ENCODE data around the gene POFUT2.
A peak's percentile ranks its signal among the peaks of the same experiment; 100 is the strongest.

The POFUT2 gene

DNA sequence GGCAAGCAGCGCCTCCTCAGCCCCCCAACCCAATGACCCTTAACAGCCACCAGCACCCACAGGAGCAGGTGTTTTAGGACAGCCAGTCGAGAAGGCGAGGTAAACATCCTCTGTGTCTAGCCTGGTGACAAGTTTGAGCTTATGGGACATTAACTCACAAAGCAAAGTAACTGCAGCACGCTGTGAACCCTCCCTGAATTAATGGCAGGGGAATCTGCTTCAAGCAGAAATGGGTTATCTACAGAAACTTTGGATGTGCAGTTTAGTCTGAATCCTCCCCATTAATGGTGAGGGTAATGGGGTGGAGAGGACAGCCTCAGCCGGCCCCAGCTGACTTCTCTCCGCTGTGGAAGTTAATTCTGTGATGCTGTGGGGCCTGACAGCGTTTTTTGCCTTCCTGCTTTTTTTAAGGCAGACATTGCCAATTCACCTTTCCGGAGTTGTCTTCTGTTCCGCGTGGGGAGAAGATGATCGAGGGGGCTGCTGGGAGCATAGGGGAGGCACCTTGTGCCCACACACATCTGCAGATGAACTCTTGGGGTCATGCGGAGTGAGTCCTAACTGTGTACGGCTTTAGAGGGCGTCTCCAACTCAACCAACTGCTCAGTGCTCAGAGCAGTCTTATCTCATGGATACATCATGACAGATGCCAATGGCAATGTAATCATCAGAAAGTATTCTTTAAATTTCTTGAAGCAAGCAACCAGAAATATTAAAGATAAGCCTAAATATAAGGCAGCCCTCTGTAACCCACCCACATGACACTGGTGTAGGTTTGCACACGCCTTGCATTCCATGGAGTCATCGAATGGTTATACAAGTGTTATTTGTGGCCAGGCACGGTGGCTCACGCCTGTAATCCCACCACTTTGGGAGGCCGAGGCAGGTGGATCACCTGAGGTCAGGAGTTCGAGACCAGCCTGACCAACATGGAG, 41.0 kb downstream of the POFUT2 start:
- DNase-seq: no peak

DNA sequence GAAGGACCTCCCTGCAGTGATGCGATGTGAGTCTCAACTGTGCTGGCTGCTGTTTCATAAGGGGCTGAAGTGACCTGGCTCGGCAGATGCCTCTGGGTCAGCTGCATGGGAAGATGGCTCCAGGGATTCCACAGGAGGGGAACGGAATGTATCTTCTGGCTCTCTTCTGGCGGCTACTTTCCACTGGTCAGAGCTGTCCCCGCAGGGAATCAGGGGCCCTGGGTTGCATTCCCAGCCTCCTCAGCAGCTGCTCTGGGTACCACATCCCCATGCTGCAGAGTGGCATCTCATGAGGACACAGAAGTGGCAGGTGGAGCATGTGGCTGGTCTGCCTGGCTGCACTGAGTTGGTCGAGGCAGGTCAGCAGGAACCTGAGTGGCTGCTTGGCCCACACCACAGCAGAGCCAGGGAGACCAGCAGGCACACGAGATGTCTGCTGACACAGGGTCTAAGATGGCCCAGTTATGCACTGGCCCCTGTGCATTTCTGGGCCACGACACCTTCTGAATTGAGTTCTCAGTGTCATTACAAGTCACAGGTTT, 42.8 kb downstream of the POFUT2 start:
- no peak for DNase-seq

DNA sequence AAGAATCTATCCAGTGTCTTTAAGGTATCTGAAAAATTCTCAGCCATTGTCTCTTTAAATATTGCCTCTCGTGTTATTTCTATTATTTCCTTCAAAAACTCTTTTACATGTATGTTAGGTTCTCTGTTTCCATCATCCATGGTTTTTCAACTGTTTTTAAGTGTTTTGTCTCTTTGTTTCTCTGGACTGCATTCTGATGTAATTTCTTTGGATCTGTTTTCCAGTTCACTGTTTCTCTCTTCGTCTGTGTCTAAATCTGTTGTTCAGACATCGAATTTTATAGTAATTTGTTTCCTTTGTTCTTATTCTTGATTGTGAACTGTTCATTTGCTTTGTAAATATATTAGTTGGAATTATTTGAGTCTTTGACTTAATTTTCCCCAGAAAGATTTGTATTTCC, 44.1 kb downstream of the POFUT2 start:
- DNase-seq: no peak

DNA sequence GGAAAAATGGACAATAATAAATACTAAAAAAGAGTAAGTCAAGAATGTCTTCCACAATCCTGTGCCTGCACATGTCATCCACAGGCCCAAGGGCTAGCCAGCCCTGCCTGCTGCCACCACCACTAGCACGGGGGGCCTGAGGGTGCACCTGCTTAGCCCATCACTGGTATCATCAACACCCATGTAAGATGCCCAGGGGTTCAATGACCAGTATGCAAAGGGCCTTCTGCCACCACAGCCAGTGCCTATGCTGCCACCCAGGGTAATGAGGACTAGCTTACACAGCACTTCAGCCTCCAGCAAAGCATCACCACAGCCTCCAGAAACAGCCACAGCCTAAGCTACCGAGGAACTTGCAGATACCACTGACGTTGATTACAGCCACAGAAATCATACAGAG, 46.3 kb downstream of the POFUT2 start:
- no peak for DNase-seq

- no peak for DNase-seq
These were observed 50.3 kb downstream of the POFUT2 start for GRCh38 chr21:45237401-45237800.

GRCh38 chr21:45236481-45236880, 51.2 kb downstream of the POFUT2 start:
- DNase-seq: no peak

DNA sequence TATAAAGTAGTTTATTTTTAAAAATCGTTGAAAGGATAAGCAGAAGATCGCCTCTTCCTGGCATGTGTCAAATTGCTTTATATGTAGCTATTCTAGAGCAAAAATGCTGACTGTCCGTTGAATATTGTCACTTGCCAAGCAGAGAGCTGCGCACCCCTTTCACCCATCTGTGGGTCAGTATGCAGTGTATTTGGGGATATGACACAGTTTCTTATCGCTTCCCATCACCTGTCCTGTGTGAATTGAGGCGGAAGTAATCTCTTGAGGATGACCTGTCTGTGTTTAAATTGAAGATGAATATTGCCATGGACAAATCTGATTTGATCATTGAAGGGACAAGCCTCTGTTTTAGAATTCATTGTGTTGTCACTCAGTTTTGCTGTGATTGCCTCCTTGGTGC, 52.2 kb downstream of the POFUT2 start:
- DNase-seq: no peak

DNA sequence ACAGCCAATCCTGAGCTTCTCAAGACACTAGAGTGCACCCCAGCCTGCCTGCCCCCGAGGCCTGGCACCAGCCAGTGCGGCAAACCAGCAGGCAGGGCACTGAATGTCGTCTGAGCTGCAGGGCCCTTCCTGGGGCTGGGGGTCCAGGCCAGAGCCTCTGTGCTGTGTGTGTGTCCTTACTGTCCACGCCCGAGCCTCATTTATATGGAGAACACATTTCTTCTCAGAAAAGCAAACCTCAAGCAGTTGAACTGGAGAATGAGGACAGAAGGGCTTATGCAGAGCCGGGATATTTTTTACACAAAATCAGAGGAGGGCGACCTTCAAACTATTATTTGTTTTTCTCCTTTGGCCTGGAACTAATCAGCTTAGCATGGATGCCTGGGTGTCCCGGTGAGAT, 52.7 kb downstream of the POFUT2 start:
- no peak for DNase-seq

DNA sequence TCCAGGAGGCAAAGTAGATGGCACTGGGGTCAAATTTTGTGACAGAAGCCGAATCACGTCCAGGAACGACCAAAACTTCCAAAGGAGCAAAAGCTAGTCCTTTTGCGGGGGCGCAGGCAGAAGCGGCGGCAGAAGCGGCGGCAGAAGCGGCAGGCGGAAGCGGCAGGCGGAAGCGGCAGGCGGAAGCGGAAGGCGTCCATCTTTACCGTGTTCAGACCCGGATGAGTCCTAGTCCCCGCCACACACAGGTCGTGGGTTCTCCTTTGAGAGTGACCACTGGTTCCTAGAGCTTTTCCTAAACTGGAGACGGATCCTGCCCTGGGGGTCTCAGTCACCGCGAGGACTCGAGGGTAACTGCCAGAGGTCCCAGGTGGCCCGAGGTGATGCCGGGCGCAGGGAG, 53.6 kb downstream of the POFUT2 start:
- DNase-seq: no peak

- no peak for DNase-seq
These were observed 56.0 kb downstream of the POFUT2 start for GRCh38 chr21:45231705-45232104.

DNA sequence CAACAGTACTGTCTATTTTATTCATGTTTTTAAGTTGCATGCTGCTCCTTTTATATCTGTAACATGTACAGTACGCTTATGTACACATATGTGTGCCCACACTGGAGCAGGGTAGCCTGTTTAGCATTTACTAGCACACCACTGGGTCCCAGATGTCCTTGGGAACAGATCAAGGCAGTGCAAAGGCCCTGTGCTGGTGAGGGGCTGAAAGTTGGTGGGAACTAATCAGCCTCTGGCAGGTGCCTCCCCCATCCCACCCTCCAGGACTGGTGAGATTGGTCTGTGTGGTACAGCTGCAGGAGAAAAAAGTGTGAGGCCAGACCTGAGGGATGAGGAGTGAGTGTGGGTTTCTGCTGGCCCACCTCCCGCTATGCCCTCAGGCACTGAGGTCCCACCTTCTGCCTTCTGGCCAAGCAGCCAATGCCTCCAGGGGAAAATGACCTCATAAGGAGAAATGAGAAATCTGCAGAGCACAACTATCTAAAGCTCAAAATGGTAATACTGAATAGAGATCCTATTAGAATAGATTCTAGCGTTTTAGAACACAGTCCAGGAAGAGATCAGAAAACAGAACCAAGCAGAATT, 58.9 kb downstream of the POFUT2 start:
- DNase-seq: no peak

GRCh38 chr21:45228171-45228641, 59.5 kb downstream of the POFUT2 start:
- no peak for DNase-seq

- peak; percentile 15 for DNase-seq
These were observed 60.0 kb downstream of the POFUT2 start for GRCh38 chr21:45227735-45228134.

DNA sequence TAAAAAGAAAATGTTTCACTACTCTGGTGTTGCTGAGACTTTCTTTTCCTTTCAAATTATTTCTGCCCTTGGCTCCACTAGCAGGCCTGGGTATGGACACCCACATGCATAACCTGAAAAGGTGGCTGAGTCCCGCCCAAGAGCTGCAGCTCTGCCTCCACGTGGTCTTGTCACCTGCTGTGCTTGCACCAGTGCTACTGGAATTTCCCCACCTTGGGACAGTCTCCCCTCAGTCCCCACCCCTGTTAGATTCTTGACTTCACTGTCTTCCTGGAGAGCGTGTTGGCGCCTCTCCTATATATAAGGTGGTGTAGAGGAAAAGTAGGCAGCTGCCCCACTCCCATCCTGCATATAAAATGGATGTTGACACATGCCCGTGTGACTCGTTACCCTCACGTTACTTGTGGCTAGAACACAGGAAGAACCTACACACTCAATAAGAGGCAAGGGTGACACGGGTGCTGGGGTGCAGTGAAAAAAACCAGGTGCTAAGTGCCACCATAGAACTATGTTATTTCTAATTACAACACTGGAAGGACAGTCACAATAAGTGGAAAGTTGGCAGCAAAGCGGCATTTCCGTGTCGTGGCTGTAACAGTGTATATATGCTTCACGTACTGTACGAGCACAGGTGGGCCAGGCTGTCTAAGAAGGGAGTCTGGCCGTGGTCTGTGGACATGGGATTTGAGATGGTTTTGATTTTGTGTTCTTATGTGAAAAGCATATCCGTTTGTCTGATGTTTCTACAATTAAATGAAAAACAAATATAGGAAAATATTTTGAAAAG, 61.0 kb downstream of the POFUT2 start:
- DNase-seq: no peak

GRCh38 chr21:45225741-45226327, 61.9 kb downstream of the POFUT2 start:
- no peak for DNase-seq

DNA sequence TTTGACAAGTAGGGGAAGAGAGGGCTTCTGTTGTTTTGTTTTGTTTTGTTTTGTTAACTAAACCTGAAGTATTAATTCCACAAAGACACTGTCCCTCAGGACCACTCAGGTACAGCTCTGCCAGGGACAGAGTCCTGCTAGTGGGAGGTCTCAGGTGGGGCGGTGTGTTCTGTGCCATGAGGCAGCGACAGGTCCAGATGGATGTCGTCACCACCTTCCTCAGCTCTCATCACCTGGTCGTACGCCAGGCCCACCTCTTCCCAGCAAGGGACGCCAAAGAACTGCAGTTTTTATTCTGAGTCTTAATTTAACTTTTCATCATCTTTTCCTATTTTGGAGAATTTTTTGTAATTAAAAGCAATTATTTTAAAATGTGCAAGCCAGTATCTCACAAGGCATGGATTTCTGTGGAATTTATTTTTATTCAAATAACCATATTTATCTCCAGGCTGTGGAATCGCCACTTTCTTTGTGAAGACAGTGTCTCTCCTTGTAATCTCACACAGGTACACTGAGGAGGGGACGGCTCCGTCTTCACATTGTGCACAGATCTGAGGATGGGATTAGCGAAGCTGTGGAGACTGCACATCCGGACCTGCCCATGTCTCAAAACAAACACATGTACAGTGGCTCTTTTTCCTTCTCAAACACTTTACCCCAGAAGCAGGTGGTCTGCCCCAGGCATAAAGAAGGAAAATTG, 62.5 kb downstream of the POFUT2 start:
- DNase-seq: no peak

DNA sequence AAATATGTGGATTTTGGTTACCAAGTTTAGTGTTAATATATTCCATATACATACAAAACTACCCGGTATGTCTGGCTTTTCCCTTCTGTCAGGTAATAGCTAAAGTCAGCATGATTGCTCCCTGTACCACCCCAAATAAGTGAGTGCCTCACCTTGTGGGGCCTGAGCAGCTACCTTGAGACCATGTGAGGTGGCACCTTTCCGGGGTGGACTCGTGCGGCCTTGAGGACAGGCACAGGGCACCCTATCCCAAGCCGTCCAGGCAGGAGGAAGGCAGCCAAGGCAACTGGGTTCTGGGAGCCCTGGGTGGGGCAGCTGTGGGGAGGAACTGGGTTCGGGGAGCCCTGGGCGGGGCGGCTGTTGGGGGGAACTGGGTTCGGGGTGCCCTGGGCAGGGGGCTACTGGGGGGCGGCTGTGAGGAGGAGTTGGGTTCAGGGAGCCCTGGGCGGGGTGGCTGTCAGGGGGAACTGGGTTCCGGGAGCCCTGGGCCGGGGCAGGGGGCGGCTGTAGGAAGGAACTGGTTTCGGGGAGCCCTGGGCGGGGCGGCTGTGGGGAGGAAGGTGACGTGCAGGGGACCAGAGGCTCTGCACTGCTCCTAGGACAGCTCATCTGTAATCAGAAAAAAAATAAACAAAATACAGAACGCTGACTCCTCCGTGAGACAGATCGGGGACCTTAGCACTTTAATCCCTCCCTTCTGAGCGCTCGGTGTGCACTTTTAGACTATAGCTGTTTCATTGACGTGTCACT, 63.3 kb downstream of the POFUT2 start:
- DNase-seq: no peak

GRCh38 chr21:45223236-45224185, 64.2 kb downstream of the POFUT2 start:
- no peak for DNase-seq

DNA sequence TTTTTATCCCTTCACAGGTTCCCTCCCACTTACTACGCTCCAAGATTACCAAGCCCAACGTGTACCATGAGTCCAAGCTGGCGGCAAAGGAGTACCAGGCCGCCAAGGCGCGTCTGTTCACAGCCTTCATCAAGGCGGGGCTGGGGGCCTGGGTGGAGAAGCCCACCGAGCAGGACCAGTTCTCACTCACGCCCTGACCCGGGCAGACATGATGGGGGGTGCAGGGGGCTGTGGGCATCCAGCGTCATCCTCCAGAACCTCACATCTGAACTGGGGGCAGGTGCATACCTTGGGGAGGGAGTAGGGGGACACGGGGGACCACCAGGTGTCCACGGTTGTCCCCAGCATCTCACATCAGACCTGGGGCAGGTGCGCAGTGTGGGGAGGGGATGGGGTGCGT, 65.7 kb downstream of the POFUT2 start:
- DNase-seq: no peak

Data from NCI-H146 (cell line).